Lower lobe of right lung (tissue), 2 donors: Measurements from ENCODE around the gene SSPN. TPM values are rescaled to one million over a fixed set of nuclear protein-coding genes. Genes with fewer than 3 reads are reported as not detected.

Experiments used
- ATAC-seq, 2 donors: fragments of 200-7000 bp; cut with Tn5 transposase; one replicate each; pipeline ENCODE4 v1.9.1; 2020 to 2022; ENCODE audit warnings: mild to moderate bottlenecking in 2 of 2, moderate library complexity in 2 of 2
- DNase-seq: peaks from one replicate; pipeline ENCODE4 v3.0.0-alpha.2; 2020
- H3K27ac ChIP-seq: fragments of 200-600 bp; one replicate; pipeline ENCODE4 v1.8.0; 2022
- H3K27me3 ChIP-seq: fragments of 200-600 bp; one replicate; pipeline ENCODE4 v1.8.0; 2022; ENCODE audit warnings: low read depth
- H3K36me3 ChIP-seq: fragments of 200-600 bp; one replicate; pipeline ENCODE4 v1.8.0; 2022; ENCODE audit warnings: mild to moderate bottlenecking
- H3K4me1 ChIP-seq: fragments of 200-600 bp; one replicate; pipeline ENCODE4 v1.8.0; 2022
- H3K4me3 ChIP-seq: fragments of 200-600 bp; one replicate; pipeline ENCODE4 v1.8.0; 2022; ENCODE audit warnings: mild to moderate bottlenecking
- H3K9me3 ChIP-seq: fragments of 200-600 bp; one replicate; pipeline ENCODE4 v1.8.0; 2022
- CTCF ChIP-seq: fragments of 200-600 bp; IDR thresholded peaks from one replicate; pipeline ENCODE4 v1.8.0; 2022; ENCODE audit warnings: antibody characterized with exemption, mild to moderate bottlenecking
- intact Hi-C: fragments of 100-400 bp; cut with DNase I; formaldehyde crosslinking; loops from one replicate; pipeline ENCODE4 v1.11.0; 2022
- total RNA-seq: library from RNA; stranded (reverse); fragmentation: NEBNext Ultra II Directional; extraction: Animal tissue kit (Norgen Biotek cat#: 25700); gene quantifications from one replicate; pipeline ENCODE4 v1.2.1, GENCODE V29; 2021
- donor health status: DM: no; HTN: yes; CAD: no; lungs with severe emphysema.

SSPN gene
- total RNA-seq, 1 donor from 2014 or later, result 12.8 TPM

GRCh38 chr12:26204612-26205289 lies 9.4 kb downstream of the SSPN start:
- intact Hi-C loops, result no loop called here
- DNase-seq, result no peak
- Histone ChIP-seq H3K36me3 (no peaks in the 10 kb centered on the region), H3K27me3 (no peaks in the 10 kb centered on the region), H3K27ac (no peak overlapping the region), H3K9me3 (no peaks in the 10 kb centered on the region), H3K4me3 (no peak overlapping the region), H3K4me1 (no peaks in the 10 kb centered on the region)
- ATAC-seq, result no peak
- TF ChIP-seq CTCF, result no peak

GRCh38 chr12:26205298-26205697 lies 9.9 kb downstream of the SSPN start:
- H3K27ac ChIP-seq, result no peak overlapping the region
- H3K36me3 ChIP-seq, result no peaks in the 10 kb centered on the region
- ATAC-seq (no peak), DNase-seq (no peak)
- TF ChIP-seq CTCF, result no peak
- no peaks in the 10 kb centered on the region for H3K9me3 ChIP-seq
- H3K4me3 ChIP-seq, result no peak overlapping the region
- H3K27me3 ChIP-seq, result no peaks in the 10 kb centered on the region
- intact Hi-C loops, result no loop called here
- no peaks in the 10 kb centered on the region for H3K4me1 ChIP-seq

- DNase-seq (no peak), ATAC-seq (no peak)
- intact Hi-C loops, result no loop called here
- Histone ChIP-seq H3K36me3 (no peaks in the 10 kb centered on the region), H3K9me3 (no peaks in the 10 kb centered on the region), H3K27me3 (no peaks in the 10 kb centered on the region), H3K4me1 (no peaks in the 10 kb centered on the region), H3K27ac (no peak overlapping the region), H3K4me3 (no peak overlapping the region)
- TF ChIP-seq CTCF, result no peak
These were observed 10.6 kb downstream of the SSPN start for GRCh38 chr12:26205941-26206340.

GRCh38 chr12:26211331-26211730 lies 16.0 kb downstream of the SSPN start:
- H3K9me3 ChIP-seq, result no peaks in the 10 kb centered on the region
- intact Hi-C loops, result no loop called here
- no peak for DNase-seq
- no peaks in the 10 kb centered on the region for H3K36me3 ChIP-seq
- H3K27ac ChIP-seq, result no peak overlapping the region
- no peaks in the 10 kb centered on the region for H3K27me3 ChIP-seq
- H3K4me3 ChIP-seq, result no peak overlapping the region
- no peaks in the 10 kb centered on the region for H3K4me1 ChIP-seq
- no peak for ATAC-seq
- no peak for TF ChIP-seq CTCF

- no peaks in the 10 kb centered on the region for H3K27me3 ChIP-seq
- H3K4me3 ChIP-seq, result no peak overlapping the region
- H3K9me3 ChIP-seq, result no peaks in the 10 kb centered on the region
- H3K36me3 ChIP-seq, result no peaks in the 10 kb centered on the region
- DNase-seq, result peak; percentile 53
- no peak overlapping the region for H3K27ac ChIP-seq
- no peak for TF ChIP-seq CTCF
- no peak for ATAC-seq
- no peaks in the 10 kb centered on the region for H3K4me1 ChIP-seq
- intact Hi-C loops, result no loop called here
These were observed 17.0 kb downstream of the SSPN start for GRCh38 chr12:26212396-26212795.

GRCh38 chr12:26212988-26213387 lies 17.6 kb downstream of the SSPN start:
- intact Hi-C loops, result no loop called here
- Histone ChIP-seq H3K9me3 (no peaks in the 10 kb centered on the region), H3K4me3 (no peak overlapping the region), H3K27me3 (no peaks in the 10 kb centered on the region), H3K36me3 (no peaks in the 10 kb centered on the region), H3K4me1 (no peaks in the 10 kb centered on the region), H3K27ac (no peak overlapping the region)
- no peak for TF ChIP-seq CTCF
- DNase-seq (no peak), ATAC-seq (no peak)
